Stimulated activated effector memory CD8-positive, alpha-beta T cell treated with anti-CD3 and anti-CD28 coated beads, Interleukin-12 subunit alpha, Interleukin-12 subunit beta, amount 100 ng/mL, for 72 hours (primary cell): ENCODE data around the gene PGAM2.
A peak's percentile ranks its signal among the peaks of the same experiment; 100 is the strongest.

Experiments used
- ATAC-seq: fragments of 150-1000 bp; cut with Tn5 transposase; 2 replicates; pipeline ENCODE4 v1.10.0; 2021
- DNase-seq, 2 donors: peaks; one replicate each; pipeline ENCODE4 v3.0.0; 2021 to 2022; ENCODE audit warnings: low spot score in 2 of 2
- H3K27ac Mint-ChIP-seq: one replicate; pipeline ENCODE4 v1.8.0; 2022; ENCODE audit warnings: mild to moderate bottlenecking, mixed read lengths
- H3K36me3 Mint-ChIP-seq: one replicate; pipeline ENCODE4 v1.8.0; 2022; ENCODE audit warnings: mild to moderate bottlenecking, mixed read lengths
- H3K4me1 Mint-ChIP-seq: one replicate; pipeline ENCODE4 v1.8.0; 2022; ENCODE audit warnings: mixed read lengths
- H3K4me3 Mint-ChIP-seq: one replicate; pipeline ENCODE4 v1.8.0; 2022; ENCODE audit warnings: mild to moderate bottlenecking, mixed read lengths
- H3K9me3 Mint-ChIP-seq: one replicate; pipeline ENCODE4 v1.8.0; 2022; ENCODE audit warnings: mixed read lengths

The PGAM2 gene

GRCh38 chr7:44065431-44066110 is at the start of gene PGAM2:
Gene PGAM2, minus strand, starts transcription at chr7:44065567. Its CDS starts 38 bp downstream, at chr7:44065529.
- Mint-ChIP-seq H3K4me3 (no peak within 1 kb of the TSS), H3K36me3 (peaks cover 70% of the 10 kb centered on the region), H3K4me1 (peaks cover 37% of the 10 kb centered on the region), H3K27ac (peak within 1 kb of the TSS; percentile 89), H3K9me3 (no peaks in the 10 kb centered on the region)
- DNase-seq (no peak), ATAC-seq (peak; percentile 45)

DNA sequence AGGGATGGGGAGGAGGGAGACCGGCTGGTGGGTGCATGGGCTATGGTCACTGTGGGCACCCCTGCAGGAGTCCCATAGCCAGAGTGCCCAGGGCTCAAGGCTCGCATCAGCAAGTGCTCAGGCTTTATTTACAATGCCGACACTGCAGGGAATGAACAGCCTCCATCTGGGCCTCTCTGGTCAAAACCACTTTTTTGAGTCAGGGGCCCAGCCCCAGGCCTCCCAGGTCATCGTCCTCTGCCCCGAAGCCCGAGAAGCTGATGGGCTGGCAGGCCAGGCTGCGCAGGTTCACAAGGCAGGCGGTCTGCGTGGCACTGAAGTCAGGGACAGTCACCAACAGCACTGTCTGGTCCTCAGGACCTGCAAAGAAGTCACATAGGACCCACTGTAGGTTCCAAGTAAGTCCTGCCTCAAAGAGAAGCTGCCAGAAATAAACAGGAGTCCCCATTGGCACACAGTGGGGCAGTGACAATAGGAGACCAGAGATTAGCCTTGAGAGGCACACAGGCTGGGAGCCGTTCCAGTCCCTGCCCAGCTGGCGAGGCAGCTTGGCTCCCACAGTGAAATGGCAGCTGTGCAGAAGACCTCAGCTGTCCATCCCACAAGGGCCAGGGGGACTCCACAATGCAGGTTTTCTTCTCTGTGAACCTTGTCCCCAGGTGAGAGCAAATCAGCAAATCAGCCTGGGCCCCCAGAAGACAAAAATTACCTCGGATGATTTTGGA is 49.4 kb upstream of the PGAM2 start:
- DNase-seq, result no peak
- H3K4me3 Mint-ChIP-seq, result no peak overlapping the region
- H3K27ac Mint-ChIP-seq, result no peak overlapping the region
- no peaks in the 10 kb centered on the region for H3K9me3 Mint-ChIP-seq
- H3K36me3 Mint-ChIP-seq, result peaks cover 27% of the 10 kb centered on the region
- H3K4me1 Mint-ChIP-seq, result peaks cover 3% of the 10 kb centered on the region
- no peak for ATAC-seq

DNA sequence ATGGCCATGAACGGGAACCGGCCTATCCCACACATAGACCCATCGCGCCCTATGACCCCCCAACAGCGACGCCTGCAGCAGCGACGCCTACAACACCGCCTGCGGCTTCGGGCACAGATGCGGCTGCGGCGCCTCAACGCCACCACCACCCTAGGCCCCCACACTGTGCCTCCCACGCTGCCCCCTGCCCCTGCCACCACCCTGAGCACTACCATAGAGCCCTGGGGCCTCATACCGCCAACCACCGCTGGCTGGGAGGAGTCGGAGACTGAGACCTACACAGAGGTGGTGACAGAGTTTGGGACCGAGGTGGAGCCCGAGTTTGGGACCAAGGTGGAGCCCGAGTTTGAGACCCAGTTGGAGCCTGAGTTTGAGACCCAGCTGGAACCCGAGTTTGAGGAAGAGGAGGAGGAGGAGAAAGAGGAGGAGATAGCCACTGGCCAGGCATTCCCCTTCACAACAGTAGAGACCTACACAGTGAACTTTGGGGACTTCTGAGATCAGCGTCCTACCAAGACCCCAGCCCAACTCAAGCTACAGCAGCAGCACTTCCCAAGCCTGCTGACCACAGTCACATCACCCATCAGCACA is 48.5 kb upstream of the PGAM2 start:
- DNase-seq (no peak), ATAC-seq (no peak)
- peaks cover 18% of the 10 kb centered on the region for H3K36me3 Mint-ChIP-seq
- no peak overlapping the region for H3K27ac Mint-ChIP-seq
- H3K9me3 Mint-ChIP-seq, result no peaks in the 10 kb centered on the region
- no peaks in the 10 kb centered on the region for H3K4me1 Mint-ChIP-seq
- no peak overlapping the region for H3K4me3 Mint-ChIP-seq

- ATAC-seq (no peak), DNase-seq (no peak)
- Mint-ChIP-seq H3K4me1 (no peaks in the 10 kb centered on the region), H3K36me3 (peaks cover 16% of the 10 kb centered on the region), H3K4me3 (no peak overlapping the region), H3K27ac (no peak overlapping the region), H3K9me3 (no peaks in the 10 kb centered on the region)
Measured at GRCh38 chr7:44112997-44113763, 47.8 kb upstream of the PGAM2 start.

DNA sequence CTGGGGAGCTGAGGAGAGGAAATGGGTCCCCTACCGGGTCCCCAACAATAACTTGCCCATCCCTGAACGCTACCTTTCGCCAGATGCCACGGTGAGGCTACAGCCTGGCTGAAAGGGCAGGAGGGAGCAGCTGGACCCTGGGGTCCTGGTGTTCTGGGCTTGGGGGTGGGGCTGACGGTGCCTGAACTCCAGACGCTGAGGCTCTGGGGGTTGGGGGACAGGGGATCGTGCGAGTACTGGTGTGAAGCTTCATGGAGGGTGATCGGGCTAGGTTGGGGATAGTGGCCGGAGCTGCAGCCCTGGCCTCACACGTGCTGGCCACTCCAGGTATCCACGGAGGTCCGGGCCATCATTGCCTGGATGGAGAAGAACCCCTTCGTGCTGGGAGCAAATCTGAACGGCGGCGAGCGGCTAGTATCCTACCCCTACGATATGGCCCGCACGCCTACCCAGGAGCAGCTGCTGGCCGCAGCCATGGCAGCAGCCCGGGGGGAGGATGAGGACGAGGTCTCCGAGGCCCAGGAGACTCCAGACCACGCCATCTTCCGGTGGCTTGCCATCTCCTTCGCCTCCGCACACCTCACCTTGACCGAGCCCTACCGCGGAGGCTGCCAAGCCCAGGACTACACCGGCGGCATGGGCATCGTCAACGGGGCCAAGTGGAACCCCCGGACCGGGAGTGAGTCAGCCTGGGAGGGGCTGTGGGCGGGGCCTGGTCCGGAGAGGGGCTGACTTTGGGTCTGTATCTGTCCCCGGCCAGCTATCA is 47.0 kb upstream of the PGAM2 start:
- H3K9me3 Mint-ChIP-seq, result no peaks in the 10 kb centered on the region
- peaks cover 11% of the 10 kb centered on the region for H3K36me3 Mint-ChIP-seq
- no peak overlapping the region for H3K27ac Mint-ChIP-seq
- DNase-seq, result no peak
- ATAC-seq, result no peak
- no peak overlapping the region for H3K4me3 Mint-ChIP-seq
- no peaks in the 10 kb centered on the region for H3K4me1 Mint-ChIP-seq

DNA sequence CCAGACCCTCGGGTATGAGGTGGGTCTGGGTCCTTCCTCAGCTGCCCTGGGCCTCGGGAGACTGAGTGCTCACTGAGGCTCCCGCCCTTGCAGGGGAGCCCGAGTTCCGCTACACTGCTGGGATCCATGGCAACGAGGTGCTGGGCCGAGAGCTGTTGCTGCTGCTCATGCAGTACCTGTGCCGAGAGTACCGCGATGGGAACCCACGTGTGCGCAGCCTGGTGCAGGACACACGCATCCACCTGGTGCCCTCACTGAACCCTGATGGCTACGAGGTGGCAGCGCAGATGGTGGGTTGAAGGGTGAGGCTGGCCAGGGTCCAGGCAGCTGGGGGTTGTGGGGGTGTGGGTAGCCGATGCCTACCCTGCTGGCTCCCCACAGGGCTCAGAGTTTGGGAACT is 46.4 kb upstream of the PGAM2 start:
- DNase-seq (no peak), ATAC-seq (no peak)
- Mint-ChIP-seq H3K4me3 (no peak overlapping the region), H3K9me3 (no peaks in the 10 kb centered on the region), H3K4me1 (no peaks in the 10 kb centered on the region), H3K36me3 (peaks cover 7% of the 10 kb centered on the region), H3K27ac (no peak overlapping the region)

- no peak overlapping the region for H3K27ac Mint-ChIP-seq
- H3K4me1 Mint-ChIP-seq, result peaks cover 2% of the 10 kb centered on the region
Measured at GRCh38 chr7:44110719-44111635, 45.6 kb upstream of the PGAM2 start.

GRCh38 chr7:44109991-44110390 is 44.6 kb upstream of the PGAM2 start:
- H3K9me3 Mint-ChIP-seq, result no peaks in the 10 kb centered on the region
- no peak overlapping the region for H3K4me3 Mint-ChIP-seq
- peaks cover 12% of the 10 kb centered on the region for H3K4me1 Mint-ChIP-seq
- ATAC-seq (no peak), DNase-seq (no peak)
- H3K36me3 Mint-ChIP-seq, result peaks cover 7% of the 10 kb centered on the region
- no peak overlapping the region for H3K27ac Mint-ChIP-seq

More at GRCh38 chr7:44110719-44111635, 45.6 kb upstream of the PGAM2 start:
- H3K36me3 Mint-ChIP-seq, result peaks cover 7% of the 10 kb centered on the region
- DNase-seq (no peak), ATAC-seq (no peak)
- H3K4me3 Mint-ChIP-seq, result no peak overlapping the region
- no peaks in the 10 kb centered on the region for H3K9me3 Mint-ChIP-seq

DNA sequence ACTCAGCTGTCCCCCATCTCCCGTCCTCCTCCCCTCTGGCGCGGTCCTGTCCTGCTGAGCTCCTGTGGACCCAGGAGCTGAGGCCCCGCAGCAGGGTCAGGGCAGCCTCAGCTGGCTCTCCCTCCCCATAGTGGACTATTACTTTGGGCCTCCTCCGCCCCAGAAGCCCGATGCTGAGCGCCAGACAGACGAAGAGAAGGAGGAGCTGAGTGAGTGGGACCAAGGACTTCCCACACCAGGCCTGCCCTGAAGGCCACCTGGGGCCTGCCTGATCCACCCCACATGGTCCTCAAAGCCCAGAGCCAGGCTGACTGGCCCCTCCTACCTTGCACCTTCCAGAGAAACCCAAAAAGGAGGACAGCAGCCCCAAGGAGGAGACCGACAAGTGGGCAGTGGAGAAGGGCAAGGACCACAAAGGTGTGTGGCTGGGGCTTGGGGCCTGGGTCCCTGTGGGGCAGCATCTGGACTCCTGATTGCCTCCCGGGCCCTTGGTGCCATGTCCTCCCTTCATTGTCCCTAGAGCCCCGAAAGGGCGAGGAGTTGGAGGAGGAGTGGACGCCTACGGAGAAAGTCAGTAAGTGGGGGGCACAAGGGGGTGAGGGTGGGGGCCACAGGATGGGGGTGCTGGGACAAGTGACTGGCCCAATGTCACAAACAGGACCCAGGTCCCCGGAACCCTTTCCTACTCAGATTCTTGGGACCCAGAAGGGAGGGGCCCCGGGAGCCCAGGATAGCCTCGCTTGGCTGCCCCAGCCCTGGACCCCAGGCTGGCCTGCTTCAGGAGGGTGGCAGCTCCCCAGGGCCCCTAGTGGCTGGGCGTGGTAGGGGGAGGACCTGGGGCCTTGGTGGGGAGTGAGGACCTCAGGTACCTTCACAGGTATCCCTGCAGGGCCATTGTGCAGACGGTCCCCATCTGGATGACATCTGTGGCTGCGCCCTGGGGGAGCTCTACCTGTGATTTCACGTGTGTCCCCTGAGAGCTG is 43.7 kb upstream of the PGAM2 start:
- DNase-seq (no peak), ATAC-seq (no peak)
- Mint-ChIP-seq H3K36me3 (peaks cover 7% of the 10 kb centered on the region), H3K27ac (no peak overlapping the region), H3K4me1 (peaks cover 12% of the 10 kb centered on the region), H3K9me3 (no peaks in the 10 kb centered on the region), H3K4me3 (no peak overlapping the region)

DNA sequence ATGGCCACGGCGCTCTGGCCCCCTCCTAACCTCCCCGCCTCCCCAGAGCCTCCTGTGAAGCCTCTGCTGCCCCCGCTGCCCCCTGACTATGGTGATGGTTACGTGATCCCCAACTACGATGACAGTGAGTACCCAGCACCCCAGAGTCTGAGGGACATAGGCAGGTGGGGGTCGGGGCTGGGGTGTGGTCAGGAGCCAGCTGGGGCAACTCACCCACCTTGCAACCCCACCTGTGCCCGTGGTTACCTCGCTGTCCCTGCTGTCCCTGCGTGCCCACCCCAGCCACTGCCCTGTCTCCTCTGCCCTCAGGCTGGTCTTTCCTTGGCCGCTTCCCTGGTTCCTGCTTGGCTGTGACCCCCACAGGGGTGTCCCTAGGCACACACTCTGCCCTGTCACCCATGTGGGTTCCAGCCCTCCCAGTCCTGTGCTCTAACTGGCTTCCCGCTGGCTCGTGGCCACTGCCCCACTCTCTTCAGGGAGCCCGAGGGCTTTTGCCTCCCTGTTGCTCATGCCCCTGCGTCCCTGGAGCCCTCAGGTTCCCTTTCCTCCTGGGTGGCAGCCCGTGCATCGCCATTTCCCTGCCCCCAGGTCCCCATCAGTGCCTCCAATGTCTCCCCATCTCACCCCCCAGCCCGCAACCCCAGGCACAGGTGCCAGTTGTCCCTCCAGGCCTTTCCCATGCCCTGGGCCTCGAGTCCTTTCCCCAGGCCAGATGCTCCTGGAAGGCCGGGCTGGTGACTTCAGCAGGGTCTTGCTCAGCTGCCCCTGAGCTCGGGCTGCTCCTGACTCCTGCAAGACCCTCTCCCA is 42.8 kb upstream of the PGAM2 start:
- Mint-ChIP-seq H3K4me3 (no peak overlapping the region), H3K27ac (no peak overlapping the region), H3K4me1 (peaks cover 17% of the 10 kb centered on the region), H3K9me3 (no peaks in the 10 kb centered on the region), H3K36me3 (peaks cover 7% of the 10 kb centered on the region)
- ATAC-seq (no peak), DNase-seq (no peak)

DNA sequence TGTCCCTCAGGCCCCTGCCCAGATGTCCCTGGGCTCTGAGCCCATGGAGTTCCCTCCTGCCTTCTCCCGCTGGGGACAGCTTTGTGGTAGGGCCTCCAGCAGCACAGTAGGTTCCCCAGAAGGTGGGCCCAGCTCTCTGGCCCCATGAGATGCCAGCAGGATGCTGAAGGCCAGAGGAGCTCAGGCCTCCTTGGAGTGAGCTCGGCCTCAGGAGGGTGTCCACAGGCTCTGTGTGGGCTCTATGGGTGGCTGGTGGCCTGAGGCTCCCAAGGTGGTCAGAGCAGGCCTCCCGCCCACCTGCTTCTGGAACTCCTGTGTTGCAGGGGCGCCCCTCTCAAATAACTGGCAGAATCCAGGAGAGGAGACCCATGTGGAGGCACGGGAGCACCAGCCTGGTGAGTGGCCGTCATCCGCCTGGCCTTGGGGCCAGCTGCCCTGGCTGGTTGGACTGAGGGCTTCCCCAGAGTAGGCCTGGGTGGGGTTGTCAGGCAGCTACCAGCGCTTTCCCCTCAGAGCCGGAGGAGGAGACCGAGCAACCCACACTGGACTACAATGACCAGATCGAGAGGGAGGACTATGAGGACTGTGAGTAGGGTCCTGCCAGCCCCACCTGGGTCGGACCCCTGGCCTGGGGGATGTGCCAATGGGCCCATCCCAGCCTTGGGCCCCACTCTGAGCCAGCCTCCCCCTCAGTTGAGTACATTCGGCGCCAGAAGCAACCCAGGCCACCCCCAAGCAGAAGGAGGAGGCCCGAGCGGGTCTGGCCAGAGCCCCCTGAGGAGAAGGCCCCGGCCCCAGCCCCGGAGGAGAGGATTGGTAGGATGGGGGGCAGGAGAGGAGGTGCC is 42.0 kb upstream of the PGAM2 start:
- DNase-seq (no peak), ATAC-seq (no peak)
- Mint-ChIP-seq H3K9me3 (no peaks in the 10 kb centered on the region), H3K4me1 (peaks cover 20% of the 10 kb centered on the region), H3K36me3 (peaks cover 7% of the 10 kb centered on the region), H3K4me3 (no peak overlapping the region), H3K27ac (no peak overlapping the region)
